GM21825 (cell line): ENCODE results near the gene NRIP1.

ENCODE experiments used
- ATAC-seq: cut with Tn5 transposase; IDR thresholded peaks from one replicate; pipeline ENCODE4 v1.9.1; 2021; ENCODE audit warnings: mild to moderate bottlenecking, moderate library complexity; ENCODE audit not compliant: unreplicated experiment

NRIP1 gene

GRCh38 chr21:15065392-15066122 is 757 bp upstream of the NRIP1 start:
- no peak for ATAC-seq

GRCh38 chr21:15063814-15064575 is 805 bp downstream of the NRIP1 start:
- ATAC-seq = peak; percentile 13

GRCh38 chr21:15063081-15063813 is 1.6 kb downstream of the NRIP1 start:
- no peak for ATAC-seq

- ATAC-seq = no peak
These were observed 2.2 kb downstream of the NRIP1 start for GRCh38 chr21:15062606-15062965.

- no peak for ATAC-seq
These were observed 2.8 kb downstream of the NRIP1 start for GRCh38 chr21:15061747-15062605.

- ATAC-seq = no peak
These were observed 3.5 kb downstream of the NRIP1 start for GRCh38 chr21:15061279-15061678.

- no peak for ATAC-seq
These were observed 4.1 kb downstream of the NRIP1 start for GRCh38 chr21:15060543-15061175.

- ATAC-seq = no peak
These were observed 5.4 kb downstream of the NRIP1 start for GRCh38 chr21:15059397-15059796.

GRCh38 chr21:15058854-15059263 is 5.9 kb downstream of the NRIP1 start:
- no peak for ATAC-seq

- no peak for ATAC-seq
These were observed 7.5 kb downstream of the NRIP1 start for GRCh38 chr21:15057285-15057684.

- ATAC-seq = no peak
These were observed 10.1 kb downstream of the NRIP1 start for GRCh38 chr21:15054606-15055239.

- ATAC-seq = no peak
These were observed 10.7 kb downstream of the NRIP1 start for GRCh38 chr21:15054089-15054488.

GRCh38 chr21:15053500-15053899 is 11.3 kb downstream of the NRIP1 start:
- ATAC-seq = no peak

- peak; percentile 21 for ATAC-seq
These were observed 12.4 kb downstream of the NRIP1 start for GRCh38 chr21:15052459-15052763.

GRCh38 chr21:15051644-15052458 is 12.9 kb downstream of the NRIP1 start:
- ATAC-seq = peak; percentile 71

- ATAC-seq = no peak
These were observed 14.0 kb downstream of the NRIP1 start for GRCh38 chr21:15050568-15051377.

- ATAC-seq = no peak
These were observed 19.8 kb downstream of the NRIP1 start for GRCh38 chr21:15045017-15045416.

GRCh38 chr21:15042531-15042930 is 22.3 kb downstream of the NRIP1 start:
- ATAC-seq = no peak
